Left forelimb (tissue), 1 donor: ENCODE data around the gene CYTL1.
"Not testable (repeated sequence)": the region's sequence is repeated elsewhere in the genome, so short reads cannot be mapped to it uniquely, and the experiment has no call there.

Source experiments
- DNase-seq: peaks from one replicate; pipeline ENCODE4 v3.0.0-alpha.2; 2018; ENCODE audit warnings: low spot score

Gene CYTL1

GRCh38 chr4:5033281-5033841 is 14.1 kb upstream of the CYTL1 start:
- no peak for DNase-seq

DNA sequence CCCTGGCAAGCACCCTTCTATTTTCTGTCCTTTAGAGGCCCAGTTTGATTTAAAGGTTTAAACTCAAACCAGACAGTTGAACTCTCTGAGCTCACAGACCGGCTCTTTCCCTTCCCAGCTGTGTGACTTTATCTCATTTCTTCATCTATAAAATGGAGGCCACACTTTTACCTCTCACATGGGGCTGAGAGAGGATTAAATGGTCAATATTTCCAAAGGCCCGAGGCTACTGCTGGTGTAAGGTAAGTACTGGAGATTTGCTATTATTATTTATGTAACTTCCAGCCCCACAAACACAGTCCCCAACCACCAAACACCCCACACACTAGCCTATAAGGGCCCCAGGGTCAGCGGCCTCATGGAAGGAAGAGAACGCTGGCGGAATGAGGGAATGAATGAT is 13.6 kb upstream of the CYTL1 start:
- no peak for DNase-seq

- DNase-seq = no peak
These were observed 11.7 kb upstream of the CYTL1 start for GRCh38 chr4:5030927-5031326.

GRCh38 chr4:5030221-5030620 is 11.0 kb upstream of the CYTL1 start:
- peak; percentile 22 for DNase-seq

DNA sequence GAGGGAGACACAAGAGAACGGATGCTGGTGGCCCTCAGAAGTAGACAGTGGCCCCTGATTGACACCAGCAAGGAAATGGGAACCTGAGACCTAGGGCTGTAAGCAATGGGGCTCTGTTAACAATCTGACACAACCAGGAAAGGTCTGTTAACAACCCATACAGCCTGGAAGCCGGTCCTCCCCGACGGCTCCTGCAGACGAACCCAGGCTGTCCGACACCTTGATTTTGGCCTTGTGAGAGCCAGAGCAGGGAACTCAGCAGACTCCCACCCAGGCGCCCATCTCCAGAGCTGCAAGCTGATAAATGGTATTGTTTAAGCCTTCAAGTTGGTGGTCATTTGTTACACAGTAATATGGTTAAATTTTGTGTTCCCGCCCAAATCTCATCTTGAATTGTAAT is 10.2 kb upstream of the CYTL1 start:
- DNase-seq = no peak

DNA sequence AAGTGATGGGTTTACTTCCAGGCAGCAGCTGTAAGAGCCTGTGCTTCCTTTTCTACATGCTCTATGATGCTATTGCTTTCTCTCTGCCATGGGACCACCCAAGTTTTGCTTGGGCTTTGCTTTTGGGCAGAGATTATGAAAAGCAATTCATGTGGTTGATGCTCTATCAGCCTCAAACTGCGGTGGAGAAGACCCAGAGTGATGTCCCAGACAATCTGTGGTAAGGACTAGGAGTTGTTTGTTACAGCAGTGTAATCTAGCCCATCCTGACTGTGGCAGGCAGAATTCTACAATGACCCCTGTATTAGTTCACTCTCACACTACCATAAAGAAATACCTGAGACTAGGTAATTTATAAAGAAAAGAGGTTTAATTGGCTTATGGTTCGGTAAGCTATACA is 9.2 kb upstream of the CYTL1 start:
- no peak for DNase-seq

DNA sequence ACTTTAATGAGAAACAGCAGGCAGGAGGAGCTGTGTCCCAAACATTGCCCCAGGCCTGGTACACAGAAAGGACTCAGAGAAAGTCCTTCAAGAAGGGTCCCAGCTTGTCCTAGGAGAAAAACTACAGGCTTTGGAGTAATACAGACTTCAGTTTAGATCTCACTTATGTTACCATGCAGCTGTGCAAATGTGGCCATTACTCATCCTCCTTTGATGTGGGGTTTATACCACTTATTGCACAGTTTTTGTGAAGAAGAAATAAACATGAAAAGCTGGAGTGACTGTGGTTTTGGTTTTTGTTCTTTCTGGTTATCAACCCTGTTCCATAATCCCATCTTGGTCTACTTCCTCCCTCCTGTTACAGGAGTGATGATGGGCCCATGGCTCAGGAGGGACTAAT is 8.1 kb upstream of the CYTL1 start:
- DNase-seq = no peak

GRCh38 chr4:5026371-5026770 is 7.1 kb upstream of the CYTL1 start:
- DNase-seq = no peak

DNA sequence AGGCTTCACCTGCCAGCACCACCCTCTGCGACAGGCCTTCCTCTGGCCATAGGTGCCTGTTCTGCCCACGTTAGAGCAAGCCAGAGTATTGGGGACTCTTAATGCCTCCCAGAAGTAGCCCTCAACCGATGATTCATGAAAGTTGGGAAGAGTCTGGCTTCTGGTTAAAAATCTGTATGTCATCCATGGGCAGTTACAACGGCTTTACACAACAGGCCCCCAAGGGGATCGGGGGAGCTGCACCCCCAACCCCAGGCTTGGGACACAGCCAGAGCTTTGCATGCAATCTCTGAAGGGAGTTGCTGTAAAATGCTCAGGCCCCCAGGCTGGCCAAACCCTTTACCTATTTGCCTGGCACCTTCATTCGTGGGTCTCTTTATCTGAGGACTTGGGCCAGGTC is 5.4 kb upstream of the CYTL1 start:
- no peak for DNase-seq

DNA sequence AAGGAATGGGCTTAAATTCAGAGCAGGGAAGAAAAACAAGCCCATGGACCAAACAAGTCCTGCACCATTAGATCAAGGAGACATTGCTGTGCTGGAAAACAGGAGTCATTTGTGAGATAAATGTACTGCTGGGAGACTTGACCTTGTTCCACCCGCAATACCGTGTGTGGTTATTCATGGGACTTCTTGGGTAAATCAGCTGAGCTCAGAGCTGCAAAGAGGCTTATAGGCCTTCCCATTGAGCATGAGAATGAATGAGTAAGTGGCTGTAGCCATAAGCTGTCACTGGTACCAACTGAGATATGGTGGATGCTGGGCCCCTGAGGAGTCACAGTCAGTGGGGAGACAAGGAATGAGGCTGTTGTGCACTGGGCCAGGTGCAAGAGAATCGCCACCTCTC is 2.3 kb upstream of the CYTL1 start:
- no peak for DNase-seq

DNA sequence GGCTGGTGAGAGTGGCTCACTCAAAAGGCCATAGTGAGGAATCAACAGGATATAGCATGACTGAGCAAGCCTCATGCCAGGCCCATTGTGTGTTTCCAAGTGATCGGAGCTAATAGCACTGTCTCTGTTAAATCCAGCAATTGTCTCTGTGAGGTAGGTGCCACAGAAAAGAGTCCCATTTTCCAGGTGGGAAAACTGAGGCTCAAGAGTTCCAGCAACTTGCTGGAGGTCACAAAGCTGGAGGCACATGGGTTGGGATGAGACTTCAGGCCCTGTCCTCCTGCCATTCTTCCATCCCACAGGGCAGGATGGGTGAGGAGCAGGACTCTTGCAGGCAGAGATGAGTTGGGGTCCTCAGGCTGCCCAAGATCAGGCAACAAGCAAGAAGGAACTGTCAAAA is 1.1 kb upstream of the CYTL1 start:
- no peak for DNase-seq

- no peak for DNase-seq
These were observed 538 bp upstream of the CYTL1 start for GRCh38 chr4:5019796-5020195.

GRCh38 chr4:5018603-5019002 is 655 bp downstream of the CYTL1 start:
- DNase-seq = no peak

DNA sequence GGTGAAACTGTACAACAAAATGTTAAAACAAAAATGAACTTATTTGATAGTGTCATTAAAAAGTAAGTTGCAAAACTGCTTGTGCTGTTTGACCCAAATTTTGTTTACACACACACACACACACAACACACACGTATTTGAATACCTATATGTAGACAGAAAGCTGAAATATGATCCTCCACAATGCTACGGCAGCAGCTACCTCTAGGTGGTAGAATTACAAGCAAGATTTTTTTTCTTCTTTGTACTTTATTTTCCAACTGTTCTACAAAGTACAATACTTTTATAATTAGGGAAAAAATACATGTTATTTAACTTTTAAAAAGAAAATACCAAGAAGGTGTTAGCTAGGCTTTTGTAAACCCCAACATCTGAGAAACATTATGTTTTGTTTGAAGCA is 1.2 kb downstream of the CYTL1 start:
- DNase-seq = no peak

GRCh38 chr4:5014007-5014682 is 5.1 kb downstream of the CYTL1 start:
- peak; percentile 48 for DNase-seq

- no peak for DNase-seq
These were observed 6.3 kb downstream of the CYTL1 start for GRCh38 chr4:5012958-5013357.

DNA sequence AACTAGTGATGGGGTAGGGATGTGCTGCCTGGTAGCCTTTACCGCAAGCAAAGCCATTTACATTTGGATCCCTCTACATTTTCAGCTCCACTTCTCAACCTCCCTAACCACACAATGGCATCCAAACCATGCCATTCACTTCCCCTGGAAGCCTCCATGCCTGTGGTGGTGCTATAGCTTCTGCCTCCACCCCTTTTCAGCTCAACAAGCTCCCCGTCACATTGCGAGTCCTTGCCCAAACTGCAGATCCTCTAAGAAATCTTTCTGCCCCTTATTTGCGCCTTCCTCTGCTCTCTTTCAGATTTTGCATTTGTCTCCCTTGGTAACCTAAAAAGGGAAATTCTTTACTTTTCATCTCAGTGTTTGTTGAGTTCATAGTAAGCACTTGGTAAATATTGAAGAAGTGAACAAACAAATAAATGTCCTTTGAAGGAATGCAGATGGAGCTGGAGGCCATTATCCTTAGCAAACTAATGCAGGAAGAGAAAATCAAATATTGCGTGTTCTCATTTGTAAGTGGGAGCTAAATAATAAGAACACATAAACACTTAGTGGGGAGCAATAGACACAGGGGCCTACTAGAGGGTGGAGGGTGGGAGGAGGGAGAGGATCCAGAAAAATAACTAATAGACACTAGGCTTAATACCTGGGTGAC is 6.9 kb downstream of the CYTL1 start:
- DNase-seq = no peak

- DNase-seq = no peak
These were observed 8.3 kb downstream of the CYTL1 start for GRCh38 chr4:5010984-5011383.

- no peak for DNase-seq
These were observed 9.5 kb downstream of the CYTL1 start for GRCh38 chr4:5009796-5010195.

- DNase-seq = not testable (repeated sequence)
These were observed 12.3 kb downstream of the CYTL1 start for GRCh38 chr4:5006932-5007331.

GRCh38 chr4:5004496-5004895 is 14.8 kb downstream of the CYTL1 start:
- no peak for DNase-seq

DNA sequence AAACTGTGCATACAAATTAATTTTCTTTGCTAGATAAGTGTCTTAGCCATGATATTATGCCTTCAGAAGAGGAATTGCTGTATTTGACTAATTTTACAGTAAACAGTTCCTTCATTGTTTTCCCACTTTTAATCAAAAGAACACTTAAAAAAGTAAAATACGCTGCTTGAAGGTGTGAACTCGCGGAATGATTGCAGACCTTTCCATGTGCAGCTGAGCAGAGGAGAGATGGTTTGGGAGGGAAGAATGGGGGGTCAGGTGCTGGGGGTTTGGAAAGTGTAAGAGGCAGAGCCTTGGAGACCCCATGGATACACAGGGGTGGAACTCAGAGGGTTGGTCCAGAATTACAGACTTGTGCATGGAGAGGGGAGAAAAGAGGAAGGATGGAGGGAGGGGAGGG is 15.3 kb downstream of the CYTL1 start:
- DNase-seq = no peak

- DNase-seq = no peak
These were observed 15.8 kb downstream of the CYTL1 start for GRCh38 chr4:5003372-5003857.

DNA sequence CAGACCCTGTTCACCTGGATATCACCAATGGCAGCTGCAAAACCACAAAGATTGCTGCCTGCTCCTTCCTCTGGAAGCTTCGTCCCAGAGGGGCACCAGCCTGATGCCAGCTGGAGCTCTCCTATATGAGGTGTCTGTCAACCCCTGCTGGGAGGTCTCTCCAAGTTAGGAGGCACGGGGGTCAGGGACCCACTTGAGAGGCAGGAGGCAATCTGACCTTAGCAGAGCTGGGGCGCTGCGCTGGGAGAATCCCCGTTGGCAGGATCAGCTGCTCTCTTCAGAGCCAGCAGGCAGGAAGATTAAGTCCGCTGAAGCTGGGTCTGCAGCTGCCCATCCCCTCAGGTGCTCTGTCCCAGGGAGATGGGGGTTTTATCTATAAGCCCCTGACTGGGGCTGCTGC is 17.6 kb downstream of the CYTL1 start:
- DNase-seq = not testable (repeated sequence)
